Ovary (tissue), 9 donors: ENCODE data around the gene CPHXL2. TPM values are rescaled to one million over a fixed set of nuclear protein-coding genes. Genes with fewer than 3 reads are reported as not detected.

Experiments used
- DNase-seq, 5 donors: peaks; one replicate each; pipeline ENCODE4 v3.0.0-alpha.2; 2019 to 2020
- H3K27ac ChIP-seq, 2 donors: fragments of 200-600 bp; one replicate each; pipeline versions ENCODE4 v1.5.1 to v1.8.0; 2019 to 2022
- H3K27me3 ChIP-seq: fragments of 200-600 bp; one replicate; pipeline ENCODE4 v1.8.0; 2022
- H3K36me3 ChIP-seq: fragments of 200-600 bp; sonication (generic); one replicate; pipeline ENCODE4 v1.5.1; 2019
- H3K4me1 ChIP-seq: one replicate; pipeline ENCODE4 v1.8.1; 2013; ENCODE audit warnings: mild to moderate bottlenecking, moderate library complexity; ENCODE audit not compliant: insufficient read depth
- H3K4me3 ChIP-seq: fragments of 200-600 bp; sonication (generic); one replicate; pipeline ENCODE4 v1.5.1; 2017
- H3K9me3 ChIP-seq, 2 donors: fragments of 200-600 bp in 1 of 2; sonication (generic) in 1 of 2; one replicate each; pipeline versions ENCODE4 v1.5.1 to v1.8.1; 2013 to 2019; ENCODE audit warnings: mild to moderate bottlenecking in 1 of 2, moderate library complexity in 1 of 2
- EP300 ChIP-seq: sonication (generic); formaldehyde crosslinking; IDR thresholded peaks from one replicate; pipeline ENCODE4 v1.6.1; 2017; ENCODE audit warnings: antibody characterized with exemption
- POLR2A ChIP-seq: fragments of 450-650 bp; IDR thresholded peaks from one replicate; pipeline ENCODE4 v1.6.1; 2017; ENCODE audit warnings: antibody characterized with exemption, mild to moderate bottlenecking, moderate library complexity
- WGBS, 3 donors: extraction: QIAGEN DNeasy Blood & Tissue Kit in 1 of 3; methylation state at CpG; one replicate each; pipeline versions ENCODE4 v1.1.5 to v1.1.7; 2013 to 2017; 5-methylcytosine and 5-hydroxymethylcytosine counted together
- intact Hi-C, 4 donors: fragments of 100-400 bp; cut with DNase I; formaldehyde crosslinking; loops; one replicate each; pipeline versions ENCODE4 v1.11.0 to v1.15.1; 2022 to 2023
- polyA plus RNA-seq, 2 donors: library from polyadenylated mRNA; stranded (reverse); fragments of 200-250 nt in 1 of 2; fragments of 350-450 nt in 1 of 2; fragmentation: Illumina TruSeq in 1 of 2; extraction: RNeasy Lipid Tissue Mini Kit (QIAGEN cat#74804) in 1 of 2; gene quantifications; one replicate each; pipeline ENCODE4 v1.2.3, GENCODE V29; 2013 to 2014
- small RNA-seq: library from RNA; depleted of rRNA; stranded (forward); fragments of <200 nt; gene quantifications from one replicate; pipeline ENCODE3, GENCODE V24; 2016
- total RNA-seq, 7 donors: library from RNA; depleted of rRNA in 2 of 7; stranded (reverse); fragments of >200 nt in 2 of 7; fragmentation: NEBNext Ultra II Directional in 3 of 7; extraction: Animal tissue kit (Norgen Biotek cat#: 25700) in 3 of 7; gene quantifications; one replicate each; pipeline versions ENCODE4 v1.1.0 to v1.2.4, GENCODE V29; 2016 to 2023
- TF ChIP-seq, protein P1 (sequence below), 3 donors: fragments of 450-650 bp in 2 of 3; fragments of 200-600 bp in 1 of 3; IDR thresholded peaks; one replicate each; pipeline versions ENCODE4 v1.5.1 to v1.8.0; 2016 to 2022; ENCODE audit warnings: antibody characterized with exemption in 3 of 3, mild to moderate bottlenecking in 1 of 3
- donor health status: DM: no; HTN: no; CAD: no; lungs with moderate emphysema.
- donor health status: DM: no; HTN: no; CAD: no.
- donor health status: Bipolar disorder and iron deficiency.
- donor health status: DM: yes; HTN: yes; CAD: no.
- donor health status: DM: no; HTN: no; CAD: no.
- donor health status: DM: yes; HTN: yes; CAD: no.

CPHXL2 gene
- total and polyA plus RNA-seq, 9 donors, result not detected

GRCh38 chr16:75617121-75617520 is 59.7 kb downstream of the CPHXL2 start:
- TF ChIP-seq POLR2A (no peak), EP300 (no peak)
- TF ChIP-seq, protein P1, sequence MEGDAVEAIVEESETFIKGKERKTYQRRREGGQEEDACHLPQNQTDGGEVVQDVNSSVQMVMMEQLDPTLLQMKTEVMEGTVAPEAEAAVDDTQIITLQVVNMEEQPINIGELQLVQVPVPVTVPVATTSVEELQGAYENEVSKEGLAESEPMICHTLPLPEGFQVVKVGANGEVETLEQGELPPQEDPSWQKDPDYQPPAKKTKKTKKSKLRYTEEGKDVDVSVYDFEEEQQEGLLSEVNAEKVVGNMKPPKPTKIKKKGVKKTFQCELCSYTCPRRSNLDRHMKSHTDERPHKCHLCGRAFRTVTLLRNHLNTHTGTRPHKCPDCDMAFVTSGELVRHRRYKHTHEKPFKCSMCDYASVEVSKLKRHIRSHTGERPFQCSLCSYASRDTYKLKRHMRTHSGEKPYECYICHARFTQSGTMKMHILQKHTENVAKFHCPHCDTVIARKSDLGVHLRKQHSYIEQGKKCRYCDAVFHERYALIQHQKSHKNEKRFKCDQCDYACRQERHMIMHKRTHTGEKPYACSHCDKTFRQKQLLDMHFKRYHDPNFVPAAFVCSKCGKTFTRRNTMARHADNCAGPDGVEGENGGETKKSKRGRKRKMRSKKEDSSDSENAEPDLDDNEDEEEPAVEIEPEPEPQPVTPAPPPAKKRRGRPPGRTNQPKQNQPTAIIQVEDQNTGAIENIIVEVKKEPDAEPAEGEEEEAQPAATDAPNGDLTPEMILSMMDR (IDR thresholded peaks at IDR 0.05), result no peak
- DNase-seq, result no peak
- Histone ChIP-seq H3K4me1 (peaks cover 4% of the 10 kb centered on the region), H3K4me3 (no peak overlapping the region), H3K27me3 (no peaks in the 10 kb centered on the region), H3K27ac (no peak overlapping the region), H3K36me3 (no peaks in the 10 kb centered on the region), H3K9me3 (no peaks in the 10 kb centered on the region)
- WGBS, 3 donors, result 91 to 93% (median 92%) methylated on average over 3 of the region's 3 CpGs
- intact Hi-C loops, result no loop called here

DNA sequence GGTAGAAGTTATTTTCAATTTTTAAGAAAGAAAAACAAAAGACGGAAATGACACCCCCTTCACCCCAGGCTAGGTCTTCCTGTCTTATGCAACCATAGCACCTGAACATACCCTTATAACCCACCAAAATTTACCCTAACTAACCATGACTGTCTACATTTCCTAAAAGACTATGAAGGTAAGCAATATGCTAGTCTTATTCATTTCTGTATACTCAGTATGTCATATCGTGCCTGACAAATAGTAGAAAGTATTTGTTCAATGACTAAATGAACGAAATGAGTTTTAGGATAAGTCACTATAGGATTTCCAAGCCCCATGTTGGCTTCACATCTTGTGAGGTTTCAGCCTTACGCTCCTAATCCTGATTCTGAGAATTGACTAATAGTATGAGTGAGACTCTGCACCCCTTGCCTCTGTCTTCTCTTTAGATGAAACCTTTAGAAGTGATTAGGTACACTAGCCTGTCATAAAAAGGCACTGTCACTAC is 60.2 kb downstream of the CPHXL2 start:
- TF ChIP-seq, protein P1 (IDR thresholded peaks at IDR 0.05), result no peak
- TF ChIP-seq POLR2A, result no peak
- no peak for TF ChIP-seq EP300
- H3K4me3 ChIP-seq, result no peak overlapping the region
- intact Hi-C loops, result no loop called here
- no peaks in the 10 kb centered on the region for H3K9me3 ChIP-seq
- no peak overlapping the region for H3K27ac ChIP-seq
- 92 to 97% (median 96%) methylated on average over 4 of the region's 4 CpGs for WGBS, 3 donors
- peaks cover under 1% of the 10 kb centered on the region for H3K4me1 ChIP-seq
- DNase-seq, result no peak
- no peaks in the 10 kb centered on the region for H3K27me3 ChIP-seq
- no peaks in the 10 kb centered on the region for H3K36me3 ChIP-seq

DNA sequence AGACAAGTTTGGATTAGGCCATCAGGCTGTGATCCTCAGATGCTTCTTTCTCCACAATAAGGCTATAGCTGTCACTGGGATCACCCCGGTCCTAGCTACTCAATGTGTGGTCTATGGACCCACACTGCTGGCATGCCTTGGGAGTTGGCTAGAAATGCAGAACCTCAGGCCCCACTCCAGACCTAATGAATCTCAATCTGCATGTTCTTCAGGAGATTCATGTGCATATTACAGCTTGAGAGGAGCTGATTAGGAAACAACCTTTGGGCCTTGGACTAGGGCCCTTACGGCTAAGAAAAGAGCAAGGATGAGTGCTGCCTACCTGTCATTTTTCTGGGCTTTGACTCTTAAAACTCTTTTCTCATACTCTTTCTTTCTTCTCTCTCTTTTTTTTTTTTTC is 61.2 kb downstream of the CPHXL2 start:
- no peak for TF ChIP-seq POLR2A
- TF ChIP-seq EP300, result no peak
- TF ChIP-seq, protein P1 (IDR thresholded peaks at IDR 0.05), result no peak
- no peaks in the 10 kb centered on the region for H3K36me3 ChIP-seq
- no peaks in the 10 kb centered on the region for H3K27me3 ChIP-seq
- H3K4me1 ChIP-seq, result no peaks in the 10 kb centered on the region
- 81 to 100% (median 95%) methylated on average over 2 of the region's 2 CpGs for WGBS, 3 donors
- intact Hi-C loops, result no loop called here
- no peak for DNase-seq
- no peaks in the 10 kb centered on the region for H3K9me3 ChIP-seq
- H3K4me3 ChIP-seq, result no peak overlapping the region
- no peak overlapping the region for H3K27ac ChIP-seq

DNA sequence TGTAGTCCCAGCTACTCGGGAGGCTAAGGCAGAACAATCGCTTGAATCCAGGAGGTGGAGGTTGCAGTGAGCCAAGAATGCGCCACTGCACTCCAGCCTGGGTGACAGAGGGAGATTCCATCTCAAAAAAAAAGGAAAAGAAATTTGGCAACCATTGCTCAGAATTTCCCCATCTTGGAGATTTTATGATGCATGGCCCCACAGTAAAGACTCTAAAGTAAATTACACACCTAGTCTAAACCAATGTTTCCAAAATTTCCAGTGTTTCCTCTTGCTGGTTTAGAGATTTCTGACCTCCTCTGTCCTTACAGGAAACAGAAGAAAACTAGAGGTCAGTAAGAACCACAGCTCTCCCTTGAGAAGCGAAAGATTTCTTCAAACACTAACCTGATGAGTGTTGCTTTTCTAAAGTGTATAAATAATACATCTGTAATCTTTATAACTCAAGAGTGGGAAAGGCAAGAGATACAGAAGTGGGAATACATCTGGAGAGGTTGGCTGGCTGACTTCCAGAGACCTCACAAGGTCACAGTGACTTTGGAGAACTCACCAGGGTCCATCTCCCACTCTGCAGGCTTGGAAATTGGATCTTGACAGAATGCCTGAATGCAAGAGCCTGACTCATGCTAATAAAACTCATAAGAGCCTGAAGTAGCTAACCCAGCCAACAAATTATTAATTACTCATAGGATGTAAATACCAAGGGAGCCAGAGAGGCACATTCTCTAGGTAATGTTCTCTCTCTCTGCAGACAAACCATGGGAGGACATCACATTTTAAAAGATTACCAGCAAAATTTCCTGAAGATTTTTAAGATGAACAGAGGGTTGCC is 62.5 kb downstream of the CPHXL2 start:
- DNase-seq, result no peak
- intact Hi-C loops, result no loop called here
- Histone ChIP-seq H3K4me1 (no peaks in the 10 kb centered on the region), H3K9me3 (no peaks in the 10 kb centered on the region), H3K36me3 (no peaks in the 10 kb centered on the region), H3K27ac (no peak overlapping the region), H3K27me3 (no peaks in the 10 kb centered on the region), H3K4me3 (no peak overlapping the region)
- TF ChIP-seq EP300 (no peak), POLR2A (no peak)
- TF ChIP-seq, protein P1 (IDR thresholded peaks at IDR 0.05), result no peak
- WGBS, 3 donors, result 83 to 93% (median 90%) methylated on average over 4 of the region's 4 CpGs

Small RNA genes lying within 50 kb of the gene (small RNA-seq; reads per million reads assigned to genes)
- gene RN7SL520P, result not detected

Other genes starting within 250 kb of the CPHXL2 start
- gene CFDP1, start 243.5 kb downstream of the CPHXL2 start, total RNA-seq, result 10 to 100 TPM; 67.0 to 75.4 (median 70.2) TPM
- gene CFDP1, start 243.5 kb downstream of the CPHXL2 start, polyA plus RNA-seq, result 100 to 1,000 TPM; 106 to 173 TPM
- gene TMEM170A, start 212.3 kb downstream of the CPHXL2 start, total RNA-seq, result 10 to 100 TPM; 20.7 to 29.0 (median 24.2) TPM
- 10 to 100 TPM in 1 of 2 donors, 1 to 10 TPM in 1; 8.6 to 14.8 TPM for gene TMEM170A, start 212.3 kb downstream of the CPHXL2 start, polyA plus RNA-seq
- 1 to 10 TPM in 2 of 7 donors, under 1 TPM in 5; 0.05 to 1.4 (median 0.50) TPM for gene CHST6, start 181.6 kb downstream of the CPHXL2 start, total RNA-seq
- gene CHST6, start 181.6 kb downstream of the CPHXL2 start, polyA plus RNA-seq, result under 1 TPM; 0.04 to 0.83 TPM
- gene CHST5, start 140.9 kb downstream of the CPHXL2 start, total RNA-seq, result under 1 TPM; 0.24 to 1.00 (median 0.63) TPM
- under 1 TPM in 1 of 2 donors, not detected in 1; 0.08 TPM for gene CHST5, start 140.9 kb downstream of the CPHXL2 start, polyA plus RNA-seq
- gene TMEM231, start 120.8 kb downstream of the CPHXL2 start, total RNA-seq, result 10 to 100 TPM in 6 of 7 donors, 1 to 10 TPM in 1; 9.8 to 36.9 (median 14.8) TPM
- 10 to 100 TPM in 1 of 2 donors, 1 to 10 TPM in 1; 9.2 to 16.3 TPM for gene TMEM231, start 120.8 kb downstream of the CPHXL2 start, polyA plus RNA-seq
- gene GABARAPL2, start 110.6 kb downstream of the CPHXL2 start, total RNA-seq, result 100 to 1,000 TPM in 4 of 7 donors, 10 to 100 TPM in 3; 77.9 to 114 (median 108) TPM
- 100 to 1,000 TPM; 161 to 195 TPM for gene GABARAPL2, start 110.6 kb downstream of the CPHXL2 start, polyA plus RNA-seq
- gene ADAT1, start 53.7 kb downstream of the CPHXL2 start, total RNA-seq, result 10 to 100 TPM; 25.3 to 45.8 (median 27.7) TPM
- 10 to 100 TPM in 1 of 2 donors, 1 to 10 TPM in 1; 9.5 to 59.8 TPM for gene ADAT1, start 53.7 kb downstream of the CPHXL2 start, polyA plus RNA-seq
- gene KARS1, start 29.3 kb downstream of the CPHXL2 start, total RNA-seq, result 100 to 1,000 TPM in 3 of 7 donors, 10 to 100 TPM in 4; 55.6 to 109 (median 92.8) TPM
- gene KARS1, start 29.3 kb downstream of the CPHXL2 start, polyA plus RNA-seq, result 100 to 1,000 TPM in 1 of 2 donors, 10 to 100 TPM in 1; 85.4 to 189 TPM
- gene TERF2IP, start 29.2 kb downstream of the CPHXL2 start, total RNA-seq, result 100 to 1,000 TPM in 1 of 7 donors, 10 to 100 TPM in 6; 66.6 to 112 (median 83.7) TPM
- gene TERF2IP, start 29.2 kb downstream of the CPHXL2 start, polyA plus RNA-seq, result 100 to 1,000 TPM in 1 of 2 donors, 10 to 100 TPM in 1; 77.8 to 122 TPM
- gene DUXB, start 24.5 kb upstream of the CPHXL2 start, total RNA-seq, result not detected
- under 1 TPM in 1 of 2 donors, not detected in 1; 0.07 TPM for gene DUXB, start 24.5 kb upstream of the CPHXL2 start, polyA plus RNA-seq
- not detected for gene CPHXL, start 49.5 kb upstream of the CPHXL2 start, total RNA-seq
- not detected for gene CPHXL, start 49.5 kb upstream of the CPHXL2 start, polyA plus RNA-seq